HepG2 (cell line): ENCODE results near the gene ERCC2. TPM values are rescaled to one million over a fixed set of nuclear protein-coding genes. Genes with fewer than 3 reads are reported as not detected.
A peak's percentile ranks its signal among the peaks of the same experiment; 100 is the strongest.

Experiments used
- DR1 ChIP-seq: sonication (generic); formaldehyde crosslinking; IDR thresholded peaks from 2 replicates; pipeline ENCODE4 v1.8.0; 2021; ENCODE audit warnings: mild to moderate bottlenecking, missing genetic modification reagents, inconsistent platforms
- EP300 ChIP-seq, 3 experiments: sonication (generic) in 1 of 3; formaldehyde crosslinking in 1 of 3; IDR thresholded peaks; 2 replicates each; pipeline versions ENCODE4 v1.5.1 to v1.6.1; 2011 to 2020; ENCODE audit warnings: low read depth in 2 of 3, low read length in 2 of 3, borderline replicate concordance in 1 of 3, improper control_type of control experiment in 1 of 3, mild to moderate bottlenecking in 1 of 3, missing genetic modification reagents in 1 of 3, moderate library complexity in 1 of 3
- HDAC2 ChIP-seq: sonication (generic); formaldehyde crosslinking; IDR thresholded peaks from 2 replicates; pipeline ENCODE4 v1.4.0; 2020; ENCODE audit warnings: missing genetic modification reagents
- HOMEZ ChIP-seq: IDR thresholded peaks from 2 replicates; pipeline ENCODE4 v1.6.1; 2016; ENCODE audit warnings: low read depth
- POLR2A ChIP-seq, 2 experiments: IDR thresholded peaks; 2 replicates each; pipeline ENCODE4 v1.6.1; 2011; ENCODE audit warnings: low read depth in 2 of 2, low read length in 2 of 2, mild to moderate bottlenecking in 1 of 2, moderate library complexity in 1 of 2; ENCODE audit not compliant: insufficient read depth in 1 of 2
- RBFOX2 ChIP-seq: fragments of 200-400 bp; formaldehyde crosslinking; IDR thresholded peaks from 2 replicates; pipeline ENCODE4 v1.6.1; 2017; ENCODE audit warnings: low read depth, mild to moderate bottlenecking, low read length
- STAG1 ChIP-seq: sonication (generic); formaldehyde crosslinking; IDR thresholded peaks from 2 replicates; pipeline ENCODE4 v1.4.0; 2020; ENCODE audit warnings: missing genetic modification reagents
- TEAD3 ChIP-seq: optimal IDR thresholded peaks from 2 replicates; pipeline ENCODE3; 2016; ENCODE audit warnings: borderline replicate concordance
- ZBTB21 ChIP-seq: sonication (generic); formaldehyde crosslinking; IDR thresholded peaks from 2 replicates; pipeline ENCODE4 v1.4.0; 2020; ENCODE audit warnings: missing genetic modification reagents
- ZNF207 ChIP-seq: fragments of 450-650 bp; IDR thresholded peaks from 2 replicates; pipeline ENCODE4 v1.6.1; 2016; ENCODE audit warnings: antibody characterized with exemption, borderline replicate concordance
- ZNF253 ChIP-seq: sonication (generic); formaldehyde crosslinking; IDR thresholded peaks from 2 replicates; pipeline ENCODE4 v1.8.0; 2022; ENCODE audit warnings: mild to moderate bottlenecking, missing genetic modification reagents, borderline replicate concordance
- ZNF30 ChIP-seq: sonication (generic); formaldehyde crosslinking; IDR thresholded peaks from 2 replicates; pipeline ENCODE4 v1.5.0; 2020; ENCODE audit warnings: mild to moderate bottlenecking, missing genetic modification reagents
- ZNF317 ChIP-seq: sonication (generic); formaldehyde crosslinking; IDR thresholded peaks from 2 replicates; pipeline ENCODE4 v1.5.0; 2020; ENCODE audit warnings: mild to moderate bottlenecking, missing genetic modification reagents
- ZNF331 ChIP-seq: sonication (generic); formaldehyde crosslinking; IDR thresholded peaks from 2 replicates; pipeline ENCODE4 v1.4.0; 2020; ENCODE audit warnings: missing genetic modification reagents
- ZNF773 ChIP-seq: sonication (generic); formaldehyde crosslinking; IDR thresholded peaks from 2 replicates; pipeline ENCODE4 v1.4.0; 2020; ENCODE audit warnings: missing genetic modification reagents, borderline replicate concordance
- ZNF850 ChIP-seq: sonication (generic); formaldehyde crosslinking; conservative IDR thresholded peaks from 2 replicates; pipeline ENCODE4 v1.9.0; 2021; ENCODE audit warnings: mild to moderate bottlenecking, missing genetic modification reagents
- polyA plus RNA-seq, 8 experiments: library from polyadenylated mRNA; depleted of rRNA in 3 of 8; stranded (reverse) in 7 of 8; unstranded in 1 of 8; fragments of >200 nt; fragmentation: Illumina TruSeq in 4 of 8; extraction: Trizol in 4 of 8; gene quantifications; 2 replicates each; pipeline versions ENCODE4 v1.2.1 to v1.2.3, GENCODE V29; 2011 to 2016; ENCODE audit warnings: low read depth in 4 of 8, missing spikeins in 1 of 8, mixed read lengths in 1 of 8; ENCODE audit not compliant: insufficient read depth in 1 of 8
- total RNA-seq, 5 experiments: library from RNA; depleted of rRNA; stranded (reverse); fragments of >200 nt; fragmentation: Illumina TruSeq; extraction: Trizol; gene quantifications; 2 replicates each; pipeline ENCODE4 v1.2.3, GENCODE V29; 2016; ENCODE audit warnings: low read depth in 1 of 5
- TF ChIP-seq, protein P1 (sequence below): sonication (generic); formaldehyde crosslinking; IDR thresholded peaks from 2 replicates; pipeline ENCODE4 v1.5.0; 2020; ENCODE audit warnings: mild to moderate bottlenecking, missing genetic modification reagents

Gene ERCC2
- total and polyA plus RNA-seq, 2 of the 13 experiments (the other 11 are each of a cell fraction or from before 2014, with no cell fraction given): 25.4 to 49.2 TPM

- TF ChIP-seq ZNF253 (CRISPR knock-in tag) (peak; percentile 26; the same call in 1 of the 2 replicates), EP300 (IDR thresholded peaks at IDR 0.05; ENCODE audit: low read depth in 2 of 2, low read length in 2 of 2) (0 out of 4 replicates have a peak, but pooled peaks of 1 of the 2 experiments have one; percentile 3), EP300 (CRISPR knock-in tag; IDR thresholded peaks at IDR 0.05; ENCODE audit: borderline replicate concordance) (no peak), HDAC2 (CRISPR knock-in tag) (peak; percentile 21; the same call in 1 of the 2 replicates), ZBTB21 (CRISPR knock-in tag) (no peak), ZNF850 (CRISPR knock-in tag) (0 out of 2 replicates have a peak, but pooled peaks have one; percentile 8), POLR2A (IDR thresholded peaks at IDR 0.05; ENCODE audit: insufficient read depth in 1 of 2, low read depth in 2 of 2, low read length in 2 of 2) (peak; percentile 48 to 76; a peak in 2 of 4 replicates), RBFOX2 (no peak), ZNF317 (CRISPR knock-in tag) (peak; percentile 44; the same call in 1 of the 2 replicates), ZNF331 (CRISPR knock-in tag) (no peak), DR1 (CRISPR knock-in tag) (no peak), HOMEZ (CRISPR knock-in tag) (peak; percentile 22; the same call in 1 of the 2 replicates), ZNF30 (CRISPR knock-in tag) (no peak), ZNF773 (CRISPR knock-in tag) (no peak), ZNF207 (no peak), STAG1 (CRISPR knock-in tag) (no peak), TEAD3 (CRISPR knock-in tag) (peak; percentile 90)
- TF ChIP-seq, protein P1, sequence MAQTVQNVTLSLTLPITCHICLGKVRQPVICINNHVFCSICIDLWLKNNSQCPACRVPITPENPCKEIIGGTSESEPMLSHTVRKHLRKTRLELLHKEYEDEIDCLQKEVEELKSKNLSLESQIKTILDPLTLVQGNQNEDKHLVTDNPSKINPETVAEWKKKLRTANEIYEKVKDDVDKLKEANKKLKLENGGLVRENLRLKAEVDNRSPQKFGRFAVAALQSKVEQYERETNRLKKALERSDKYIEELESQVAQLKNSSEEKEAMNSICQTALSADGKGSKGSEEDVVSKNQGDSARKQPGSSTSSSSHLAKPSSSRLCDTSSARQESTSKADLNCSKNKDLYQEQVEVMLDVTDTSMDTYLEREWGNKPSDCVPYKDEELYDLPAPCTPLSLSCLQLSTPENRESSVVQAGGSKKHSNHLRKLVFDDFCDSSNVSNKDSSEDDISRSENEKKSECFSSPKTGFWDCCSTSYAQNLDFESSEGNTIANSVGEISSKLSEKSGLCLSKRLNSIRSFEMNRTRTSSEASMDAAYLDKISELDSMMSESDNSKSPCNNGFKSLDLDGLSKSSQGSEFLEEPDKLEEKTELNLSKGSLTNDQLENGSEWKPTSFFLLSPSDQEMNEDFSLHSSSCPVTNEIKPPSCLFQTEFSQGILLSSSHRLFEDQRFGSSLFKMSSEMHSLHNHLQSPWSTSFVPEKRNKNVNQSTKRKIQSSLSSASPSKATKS (CRISPR knock-in tag): 0 out of 2 replicates have a peak, but pooled peaks have one; percentile 61
Observed at GRCh38 chr19:45405435-45406225, 35.3 kb upstream of the ERCC2 start (continued).
